H1 (cell line): ENCODE measurements around the gene MMP17. TPM values are rescaled to one million over a fixed set of nuclear protein-coding genes. Genes with fewer than 3 reads are reported as not detected.

Experiments
- BACH1 ChIP-seq: IDR thresholded peaks from 2 replicates; pipeline ENCODE4 v1.6.1; 2012; ENCODE audit warnings: low read length, improper control_type of control experiment
- EP300 ChIP-seq, 2 experiments: IDR thresholded peaks; 1 replicate in 1 of 2; 2 replicates in 1 of 2; pipeline ENCODE4 v1.6.1; 2011 to 2012; ENCODE audit warnings: low read depth in 2 of 2, low read length in 2 of 2, mild to moderate bottlenecking in 2 of 2, borderline replicate concordance in 1 of 2, inconsistent platforms in 1 of 2, moderate library complexity in 1 of 2
- NANOG ChIP-seq: IDR thresholded peaks from 2 replicates; pipeline ENCODE4 v1.6.1; 2011; ENCODE audit warnings: low read length, low read depth, mild to moderate bottlenecking, inconsistent platforms; ENCODE audit not compliant: insufficient read depth, poor library complexity, severe bottlenecking
- SP1 ChIP-seq: IDR thresholded peaks from 2 replicates; pipeline ENCODE4 v1.6.1; 2011; ENCODE audit warnings: low read depth, low read length
- TAF7 ChIP-seq: optimal IDR thresholded peaks from 2 replicates; pipeline ENCODE3; 2011; ENCODE audit warnings: low read depth, mild to moderate bottlenecking, inconsistent platforms, low read length, moderate library complexity, borderline replicate concordance
- polyA plus RNA-seq, 7 experiments: library from polyadenylated mRNA; depleted of rRNA in 3 of 7; stranded (reverse) in 5 of 7; unstranded in 2 of 7; fragments of >200 nt in 5 of 7; fragments of 200-250 nt in 2 of 7; gene quantifications; 1 replicate in 5 of 7; 2 replicates in 1 of 7; 4 replicates in 1 of 7; pipeline versions ENCODE4 v1.2.1 to v1.2.3, GENCODE V29; 2011 to 2013; ENCODE audit warnings: missing spikeins in 2 of 7, mixed read lengths in 2 of 7
- small RNA-seq: library from polyadenylated mRNA; stranded (forward); fragments of <200 nt; extraction: miRNeasy Mini kit (QIAGEN cat#:217004); gene quantifications from one replicate; pipeline ENCODE3, GENCODE V24; 2013; ENCODE audit not compliant: insufficient read depth
- total RNA-seq: library from RNA; stranded (reverse); fragmentation: NEBNext Ultra II Directional; extraction: Animal tissue kit (Norgen Biotek cat#: 25700); gene quantifications from 2 replicates; pipeline ENCODE4 v1.2.1, GENCODE V29; 2021

Gene MMP17
- total and polyA plus RNA-seq, 2 of the 8 experiments (the other 6 are each of a cell fraction or from before 2014, with no cell fraction given): 41.3 to 53.8 TPM

DNA sequence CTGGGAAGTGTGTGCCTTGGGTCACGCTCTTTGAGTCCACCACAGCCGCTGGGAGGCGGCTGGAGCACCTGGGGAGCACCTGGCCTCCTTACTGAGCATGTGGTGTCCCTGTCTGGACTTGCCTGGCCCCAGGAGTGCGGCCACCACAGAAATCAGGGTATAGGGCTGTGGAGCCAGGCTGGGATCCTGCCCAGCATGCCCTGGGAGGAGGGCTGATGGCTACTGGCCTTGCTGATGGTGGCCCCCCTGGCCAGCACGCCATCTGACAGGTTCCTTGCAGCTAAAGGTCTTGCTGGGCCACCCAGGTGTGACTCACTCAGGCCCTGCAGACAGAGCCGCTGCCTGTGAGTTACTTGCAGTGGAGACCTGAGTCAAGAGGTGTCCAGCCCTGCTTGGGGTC is 72.2 kb downstream of the MMP17 start (continued):
- TF ChIP-seq NANOG (no peak), TAF7 (no peak), EP300 (IDR thresholded peaks at IDR 0.05; ENCODE audit: borderline replicate concordance in 1 of 2, low read depth in 2 of 2, low read length in 2 of 2) (no peak), SP1 (no peak), BACH1 (no peak)

Small RNAs within 50 kb of the gene (small RNA-seq; reads per million reads assigned to genes)
- gene RNA5SP378: not detected
- gene RNU6-1017P: not detected

Other genes starting within 250 kb of the MMP17 start
- 48.3 and 49.5 TPM in 2 replicates for gene SFSWAP, start 117.3 kb upstream of the MMP17 start, total RNA-seq
- 36.5 and 64.4 TPM in 2 replicates for gene SFSWAP, start 117.3 kb upstream of the MMP17 start, polyA plus RNA-seq (2011; rRNA removed)
- 44.1 and 48.5 TPM in 2 replicates for gene ULK1, start 66.2 kb downstream of the MMP17 start, total RNA-seq
- gene ULK1, start 66.2 kb downstream of the MMP17 start, polyA plus RNA-seq (2011; rRNA removed): 13.0 and 26.4 TPM in 2 replicates
- gene PUS1, start 100.9 kb downstream of the MMP17 start, total RNA-seq: 81.2 and 82.5 TPM in 2 replicates
- 48.1 and 65.7 TPM in 2 replicates for gene PUS1, start 100.9 kb downstream of the MMP17 start, polyA plus RNA-seq (2011; rRNA removed)
- gene EP400, start 121.5 kb downstream of the MMP17 start, total RNA-seq: 69.6 and 69.7 TPM in 2 replicates
- gene EP400, start 121.5 kb downstream of the MMP17 start, polyA plus RNA-seq (2011; rRNA removed): 13.1 and 16.2 TPM in 2 replicates